Hepatic stellate cell (primary cell): ENCODE results near the gene MTARC1.
A peak's percentile ranks its signal among the peaks of the same experiment; 100 is the strongest.

Experiments
- DNase-seq: peaks from one replicate; pipeline ENCODE4 v3.0.0; 2011; ENCODE audit warnings: low spot score

Gene MTARC1

GRCh38 chr1:220786337-220787068 is at the start of gene MTARC1:
MTARC1 (plus strand) TSS chr1:220786913; CDS start chr1:220786945, 32 bp downstream.
- peak; percentile 60 for DNase-seq

DNA sequence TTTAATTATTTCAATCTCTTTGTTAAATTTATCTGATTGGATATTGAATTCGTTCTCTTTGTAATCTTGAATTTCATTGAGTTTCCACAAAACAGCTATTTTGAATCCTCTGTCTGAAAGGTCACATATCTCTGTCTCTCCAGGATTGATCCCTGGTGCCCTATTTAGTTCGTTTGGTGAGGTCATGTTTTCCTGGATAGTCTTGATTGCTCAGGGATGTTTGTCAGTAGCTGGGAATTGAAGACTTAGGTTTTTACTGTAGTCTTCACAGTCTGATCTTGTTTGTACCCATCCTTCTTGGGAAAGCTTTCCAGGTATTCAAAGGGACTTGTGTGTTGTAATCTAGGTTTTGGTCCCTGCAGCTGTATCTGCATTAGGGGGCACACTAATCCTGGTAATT is 45.4 kb upstream of the MTARC1 start:
- DNase-seq = no peak

DNA sequence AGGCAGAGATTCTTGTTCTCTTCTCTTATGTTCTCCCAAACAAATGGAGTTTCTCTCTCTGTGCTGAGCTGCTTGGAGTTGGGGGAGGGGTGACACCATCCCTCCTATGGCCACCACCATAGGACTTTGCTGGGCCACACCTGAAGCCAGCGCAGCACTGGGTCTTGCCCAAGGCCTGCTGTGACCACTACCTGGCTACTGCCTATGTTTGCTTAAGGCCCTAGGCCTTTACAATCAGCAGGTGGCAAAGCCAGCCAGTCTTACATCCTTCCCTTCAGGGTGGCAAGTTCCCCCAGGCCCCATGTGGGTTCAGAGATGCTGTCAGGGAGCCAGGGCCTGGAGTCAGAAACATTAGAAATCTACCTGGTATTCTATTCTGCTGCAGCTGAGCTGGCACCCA is 44.9 kb upstream of the MTARC1 start:
- no peak for DNase-seq

DNA sequence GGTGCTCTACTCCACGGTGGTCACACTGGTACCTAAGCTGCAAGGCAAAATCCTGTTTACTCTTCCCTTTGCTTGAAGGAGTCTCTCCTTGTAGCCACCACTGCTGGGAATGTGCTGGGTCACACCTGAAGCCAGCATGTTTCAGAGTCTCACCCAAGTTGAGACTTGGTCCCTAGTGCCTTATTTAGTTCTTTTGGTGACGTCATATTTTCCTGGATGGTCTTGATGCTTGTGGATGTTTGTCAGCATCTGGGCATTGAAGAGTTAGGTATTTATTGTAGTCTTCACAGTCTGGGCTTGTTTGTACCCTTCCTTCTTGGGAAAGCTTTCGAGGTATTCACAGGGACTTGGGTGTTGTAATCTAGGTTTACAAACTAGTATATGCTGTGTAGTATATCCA is 44.2 kb upstream of the MTARC1 start:
- no peak for DNase-seq

DNA sequence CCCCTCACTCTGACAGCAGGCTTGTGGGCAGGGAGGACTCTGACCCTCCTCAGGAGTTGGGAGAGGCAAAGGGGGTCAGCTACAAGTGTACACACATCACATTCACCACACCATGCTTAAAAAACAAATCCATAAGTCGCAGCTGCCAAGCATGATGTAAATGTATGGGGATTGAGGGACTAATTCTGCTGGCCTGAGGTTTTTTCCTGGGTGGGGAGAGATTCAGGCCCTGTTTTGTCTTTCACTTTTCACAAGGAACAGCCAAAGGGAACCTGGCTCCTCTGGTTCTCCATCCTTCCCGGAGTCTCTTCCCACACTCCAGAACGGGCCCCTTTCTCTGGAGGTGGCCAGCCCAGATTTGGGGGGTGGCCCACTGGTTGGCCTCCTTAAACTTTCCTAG is 39.9 kb upstream of the MTARC1 start:
- no peak for DNase-seq

DNA sequence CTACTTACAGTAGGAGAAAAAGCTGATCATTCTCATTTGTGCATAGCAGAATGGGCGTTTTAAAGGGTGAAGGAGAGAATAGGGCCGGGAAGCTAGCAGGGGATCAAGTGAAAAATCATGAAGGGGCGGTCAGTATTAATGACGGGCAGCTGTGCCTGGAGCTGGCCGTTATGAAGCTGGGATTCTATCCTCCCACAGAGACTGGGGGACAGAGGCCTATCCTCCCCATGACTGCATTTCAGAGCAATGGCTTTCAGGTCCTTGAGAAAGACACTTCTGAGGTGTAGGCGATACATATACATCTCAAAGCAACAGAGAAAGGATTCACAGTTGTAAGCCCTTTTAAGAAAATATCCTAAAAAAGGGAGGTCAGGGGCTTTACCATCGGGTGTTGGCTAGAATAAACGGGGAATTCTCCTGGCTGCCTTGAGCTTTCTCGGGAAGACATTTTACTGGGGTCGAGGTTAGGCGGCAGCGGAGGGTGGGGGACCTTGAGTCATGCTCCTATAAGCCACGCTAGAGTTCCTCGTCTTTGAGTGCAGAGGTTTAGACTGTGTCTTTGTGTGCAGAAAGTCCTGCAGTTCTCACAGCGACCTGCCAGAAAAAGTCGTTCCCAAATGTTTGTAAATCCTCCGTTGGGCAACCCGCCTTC is 39.1 kb upstream of the MTARC1 start:
- DNase-seq = no peak

DNA sequence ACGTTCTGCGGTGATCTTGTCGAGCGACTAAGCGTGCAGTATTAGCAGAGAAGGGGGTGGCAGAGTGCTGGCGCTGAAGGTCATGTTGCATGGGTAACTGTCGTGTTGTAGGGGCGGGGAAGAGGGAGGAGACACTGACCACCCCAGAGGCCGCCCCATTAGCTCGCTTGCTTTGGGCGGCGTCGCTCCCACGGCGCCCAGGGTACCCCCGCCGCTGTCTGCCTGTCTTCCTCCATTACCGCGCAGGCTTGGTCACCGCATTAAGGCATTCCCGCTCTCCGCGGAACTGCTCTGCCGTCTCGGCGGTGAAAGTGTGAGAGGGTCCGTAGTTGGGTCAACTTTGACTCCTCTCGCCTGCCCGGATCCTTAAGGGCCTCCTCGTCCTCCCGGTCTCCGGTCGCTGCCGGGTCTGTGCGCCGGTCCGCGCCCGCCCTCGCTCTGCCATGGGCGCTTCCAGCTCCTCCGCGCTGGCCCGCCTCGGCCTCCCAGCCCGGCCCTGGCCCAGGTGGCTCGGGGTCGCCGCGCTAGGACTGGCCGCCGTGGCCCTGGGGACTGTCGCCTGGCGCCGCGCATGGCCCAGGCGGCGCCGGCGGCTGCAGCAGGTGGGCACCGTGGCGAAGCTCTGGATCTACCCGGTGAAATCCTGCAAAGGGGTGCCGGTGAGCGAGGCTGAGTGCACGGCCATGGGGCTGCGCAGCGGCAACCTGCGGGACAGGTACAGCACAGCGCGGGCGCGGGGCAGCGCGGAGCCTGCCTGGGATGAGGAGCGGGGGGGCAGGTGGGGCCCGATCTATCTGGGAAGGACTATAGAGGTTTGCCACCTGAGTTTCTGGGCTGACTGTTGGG is 38.4 kb upstream of the MTARC1 start, which contains the start of gene MTARC2:
Gene MTARC2 (plus strand): TSS at position 234 of the 846 bp plus-strand sequence. CDS start 210 bp downstream, at position 444.
- peak; percentile 76 for DNase-seq

GRCh38 chr1:220748936-220749335 is 37.8 kb upstream of the MTARC1 start:
- DNase-seq = no peak

- no peak for DNase-seq
Measured at GRCh38 chr1:220750131-220750515, 36.6 kb upstream of the MTARC1 start.

DNA sequence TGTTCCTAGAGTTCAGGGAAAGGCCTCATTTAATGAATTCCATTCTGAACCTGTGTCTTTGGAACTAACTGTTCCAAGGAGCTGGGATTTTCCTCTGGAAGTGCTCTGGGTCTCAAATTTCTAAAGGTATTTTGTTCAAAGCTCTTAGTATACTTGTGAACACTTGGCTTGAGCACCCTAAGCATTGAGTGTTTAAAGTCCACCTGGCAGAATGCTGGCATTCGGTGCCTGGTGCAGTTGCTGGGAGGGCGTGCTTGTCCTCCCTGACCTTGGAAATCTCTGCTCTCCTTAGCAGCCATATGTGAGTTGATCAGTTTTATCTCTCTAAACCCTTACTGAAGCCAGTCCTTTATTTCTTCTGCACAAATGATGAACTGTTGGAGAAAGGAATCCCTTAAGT is 35.6 kb upstream of the MTARC1 start:
- DNase-seq = no peak

DNA sequence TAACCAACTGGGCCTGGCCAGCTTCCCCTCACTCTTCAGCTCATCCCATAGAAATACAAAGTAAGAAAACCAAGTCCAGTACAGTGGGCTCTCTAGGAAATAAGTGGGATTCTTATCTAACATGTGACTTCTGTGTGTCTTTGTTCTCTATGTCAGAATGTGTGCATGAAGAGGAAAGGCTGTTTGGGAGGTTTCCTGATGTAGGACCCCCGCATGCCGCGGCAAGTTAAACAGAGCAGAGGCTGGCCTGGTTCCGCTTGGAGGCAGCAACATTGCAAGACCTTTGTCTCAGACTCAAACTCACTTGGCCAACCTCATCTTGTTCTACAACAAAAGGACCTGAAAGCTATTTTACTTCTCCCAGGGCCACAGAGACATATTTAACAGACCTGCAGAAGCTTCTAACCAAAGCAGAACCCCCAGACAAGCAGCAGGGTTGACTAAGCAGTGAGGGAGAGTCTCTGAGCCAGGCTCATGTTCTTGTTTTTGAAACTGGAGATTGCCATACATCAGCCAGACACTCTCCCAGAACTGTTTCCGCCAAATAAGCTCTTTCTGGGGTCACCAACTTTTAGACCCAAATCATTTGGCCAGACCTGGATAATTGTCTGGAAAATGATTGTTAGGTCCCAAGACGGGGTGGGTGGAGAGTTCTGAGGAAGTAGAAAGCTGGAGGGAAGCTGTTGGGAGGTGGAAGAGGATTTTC is 32.3 kb upstream of the MTARC1 start:
- no peak for DNase-seq

GRCh38 chr1:220754918-220755295 is 31.8 kb upstream of the MTARC1 start:
- no peak for DNase-seq

- no peak for DNase-seq
Measured at GRCh38 chr1:220755309-220755708, 31.4 kb upstream of the MTARC1 start.

- no peak for DNase-seq
Measured at GRCh38 chr1:220757441-220757840, 29.3 kb upstream of the MTARC1 start.

GRCh38 chr1:220759147-220759546 is 27.6 kb upstream of the MTARC1 start:
- DNase-seq = no peak

DNA sequence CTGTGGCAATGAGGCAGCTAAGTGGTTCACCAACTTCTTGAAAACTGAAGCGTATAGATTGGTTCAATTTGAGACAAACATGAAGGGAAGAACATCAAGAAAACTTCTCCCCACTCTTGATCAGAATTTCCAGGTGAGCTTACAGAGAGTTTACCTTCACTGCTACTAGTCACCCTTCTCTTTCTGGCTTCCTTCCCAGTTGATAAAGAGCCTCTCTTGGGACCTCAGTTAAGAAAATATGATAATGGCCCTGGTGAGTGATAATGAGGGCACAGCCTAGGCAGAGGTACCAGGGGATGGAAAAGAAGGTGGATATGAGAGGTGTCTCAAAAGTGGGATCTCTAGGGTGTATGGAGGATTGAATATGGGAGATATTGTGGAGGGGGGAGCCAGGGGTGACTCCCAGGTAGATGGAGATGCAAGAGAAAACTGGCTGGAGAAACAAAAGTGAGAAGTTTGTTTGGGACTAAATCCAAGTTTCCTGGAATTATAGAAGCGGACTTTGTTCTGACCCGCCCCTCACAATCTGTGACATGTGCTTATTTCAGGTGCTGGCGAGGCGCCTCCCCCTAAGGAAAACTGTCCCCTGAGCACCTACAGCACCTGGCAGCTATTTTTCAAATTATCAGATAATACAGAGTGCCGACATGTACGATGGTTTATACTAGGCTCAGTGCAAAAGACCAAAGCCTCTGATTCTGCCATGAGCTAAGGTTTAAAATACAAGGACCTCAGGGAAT is 24.9 kb upstream of the MTARC1 start:
- DNase-seq = no peak

DNA sequence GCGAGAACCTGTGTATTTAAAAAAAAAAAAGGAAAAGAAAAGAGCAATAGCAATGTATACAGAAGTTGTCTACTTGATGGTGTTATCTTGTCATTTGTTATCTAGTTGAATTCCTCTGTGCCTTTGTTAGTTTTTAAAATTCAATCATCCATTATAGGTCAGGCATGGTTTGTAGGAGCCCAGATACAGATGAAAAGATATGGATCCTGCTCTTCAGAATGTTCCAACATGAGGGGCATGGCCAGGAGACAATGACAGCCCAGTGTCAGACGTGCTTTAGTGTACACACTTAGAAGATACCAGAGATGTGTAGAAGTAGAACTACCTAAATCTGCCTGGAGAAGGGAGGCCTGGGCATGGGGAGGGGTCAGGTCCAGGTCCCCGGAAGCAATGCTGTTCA is 22.0 kb upstream of the MTARC1 start:
- DNase-seq = no peak

DNA sequence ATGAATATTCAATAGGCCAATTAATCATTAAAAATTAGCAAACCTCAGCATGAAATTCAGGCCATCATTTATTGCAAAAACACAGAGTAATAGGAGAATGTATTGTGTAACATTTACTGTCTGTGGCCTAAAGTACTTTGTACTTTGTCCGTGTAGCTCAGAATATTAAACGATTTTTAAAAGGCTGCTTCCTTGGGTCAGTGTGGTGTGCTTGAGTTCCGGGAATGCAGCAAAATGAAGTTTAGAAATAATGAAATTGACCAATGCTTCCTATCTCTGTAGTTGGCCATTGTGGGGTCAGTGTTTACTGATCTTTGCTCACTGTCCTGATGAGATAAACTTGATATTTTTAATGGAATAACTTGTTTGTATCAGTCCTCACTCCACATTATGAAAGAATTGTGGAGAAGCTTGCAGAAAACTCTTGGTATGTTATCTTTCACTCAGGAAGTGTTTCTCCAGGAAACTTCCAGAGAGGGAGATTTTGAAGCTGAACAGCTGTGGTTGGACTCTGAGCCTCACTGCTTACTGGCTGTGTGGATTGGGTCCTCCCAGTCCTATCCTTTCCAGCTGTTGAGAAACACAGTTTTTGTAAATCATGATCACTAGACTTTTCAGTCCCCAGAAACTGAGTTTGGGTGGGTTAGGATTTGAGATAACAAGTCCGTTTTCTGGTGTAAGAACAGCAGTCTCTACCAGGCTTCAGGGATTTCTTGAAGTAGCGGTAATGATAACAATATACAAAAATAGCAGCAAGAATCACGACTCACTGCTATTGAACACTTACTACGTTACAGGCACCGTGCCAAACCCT is 19.2 kb upstream of the MTARC1 start:
- peak; percentile 43 for DNase-seq

- DNase-seq = no peak
Measured at GRCh38 chr1:220768126-220768601, 18.5 kb upstream of the MTARC1 start.

- no peak for DNase-seq
Measured at GRCh38 chr1:220769205-220769604, 17.5 kb upstream of the MTARC1 start.
